Testis (tissue), 2 donors: ENCODE measurements around the gene FBXL20.

Experiments
- CTCF ChIP-seq, 3 experiments: fragments of 450-650 bp in 2 of 3; fragments of 200-600 bp in 1 of 3; sonication (generic) in 1 of 3; IDR thresholded peaks; one replicate each; pipeline ENCODE4 v1.5.1; 2016 to 2019; ENCODE audit warnings: antibody characterized with exemption in 3 of 3, mild to moderate bottlenecking in 2 of 3, moderate library complexity in 1 of 3
- POLR2A ChIP-seq: fragments of 450-650 bp; IDR thresholded peaks from one replicate; pipeline ENCODE4 v1.6.1; 2017; ENCODE audit warnings: antibody characterized with exemption, mild to moderate bottlenecking, moderate library complexity

- TF ChIP-seq CTCF (IDR thresholded peaks at IDR 0.05) (no peak), POLR2A (no peak)
Observed at GRCh38 chr17:39210093-39210434, 191.4 kb downstream of the FBXL20 start.
